Heart left ventricle (tissue), 16 donors: Measurements from ENCODE around the gene UBE2H. TPM values are rescaled to one million over a fixed set of nuclear protein-coding genes. Genes with fewer than 3 reads are reported as not detected.
"Not testable (repeated sequence)": the region's sequence is repeated elsewhere in the genome, so short reads cannot be mapped to it uniquely, and the experiment has no call there.

Source experiments
- ATAC-seq, 4 donors: fragments of 200-7000 bp; cut with Tn5 transposase; one replicate each; pipeline ENCODE4 v1.9.1; 2020 to 2022; ENCODE audit warnings: moderate library complexity in 4 of 4, mild to moderate bottlenecking in 3 of 4, moderate number of reproducible peaks in 1 of 4
- DNase-seq, 5 donors: peaks; one replicate each; pipeline ENCODE4 v3.0.0-alpha.2; 2020
- H3K27ac ChIP-seq, 12 donors: fragments of 200-600 bp; sonication (generic) in 4 of 12; one replicate each; pipeline versions ENCODE4 v1.5.0 to v1.8.0; 2016 to 2022; ENCODE audit warnings: mild to moderate bottlenecking in 2 of 12
- H3K27me3 ChIP-seq, 9 donors: fragments of 200-600 bp; sonication (generic) in 2 of 9; one replicate each; pipeline versions ENCODE4 v1.5.1 to v1.8.0; 2016 to 2022; ENCODE audit warnings: mild to moderate bottlenecking in 3 of 9
- H3K36me3 ChIP-seq, 9 donors: fragments of 200-600 bp; sonication (generic) in 2 of 9; one replicate each; pipeline versions ENCODE4 v1.5.0 to v1.8.0; 2018 to 2022; ENCODE audit warnings: mild to moderate bottlenecking in 2 of 9
- H3K4me1 ChIP-seq, 12 donors: fragments of 200-600 bp; sonication (generic) in 4 of 12; one replicate each; pipeline versions ENCODE4 v1.5.0 to v1.8.0; 2016 to 2022; ENCODE audit warnings: mild to moderate bottlenecking in 3 of 12
- H3K4me3 ChIP-seq, 12 donors: fragments of 200-600 bp; sonication (generic) in 4 of 12; one replicate each; pipeline versions ENCODE4 v1.5.0 to v1.8.0; 2017 to 2022; ENCODE audit warnings: mild to moderate bottlenecking in 9 of 12, moderate library complexity in 4 of 12
- H3K9me3 ChIP-seq, 12 donors: fragments of 200-600 bp; sonication (generic) in 4 of 12; one replicate each; pipeline versions ENCODE4 v1.5.0 to v1.8.0; 2016 to 2022; ENCODE audit warnings: mild to moderate bottlenecking in 1 of 12
- POLR2A ChIP-seq, 2 donors: fragments of 450-650 bp; IDR thresholded peaks; one replicate each; pipeline ENCODE4 v1.6.1; 2017; ENCODE audit warnings: antibody characterized with exemption in 2 of 2, mild to moderate bottlenecking in 2 of 2, moderate library complexity in 2 of 2
- WGBS, 4 donors: extraction: QIAGEN DNeasy Blood & Tissue Kit in 2 of 4; methylation state at CpG; one replicate each; pipeline versions ENCODE4 v1.1.5 to v1.1.7; 2013 to 2018; 5-methylcytosine and 5-hydroxymethylcytosine counted together
- intact Hi-C, 10 donors: fragments of 100-400 bp; cut with DNase I; formaldehyde crosslinking; loops; one replicate each; pipeline versions ENCODE4 v1.11.1 to v1.14.2; 2022
- polyA plus RNA-seq, 2 donors: library from polyadenylated mRNA; stranded (reverse); fragments of 200-250 nt; gene quantifications; one replicate each; pipeline ENCODE4 v1.2.3, GENCODE V29; 2013
- total RNA-seq, 9 donors: library from RNA; depleted of rRNA in 2 of 9; stranded (reverse); fragments of >200 nt in 2 of 9; fragmentation: NEBNext Ultra II Directional in 3 of 9; extraction: Animal tissue kit (Norgen Biotek cat#: 25700) in 3 of 9; gene quantifications; one replicate each; pipeline versions ENCODE4 v1.1.0 to v1.2.4, GENCODE V29; 2016 to 2023
- TF ChIP-seq, protein P1 (sequence below), 12 donors: fragments of 200-600 bp; sonication (generic) in 4 of 12; IDR thresholded peaks; one replicate each; pipeline versions ENCODE4 v1.5.0 to v1.8.0; 2018 to 2022; ENCODE audit warnings: antibody characterized with exemption in 12 of 12, mild to moderate bottlenecking in 5 of 12
- donor health status: ischemic (EF 13 %, LVEDD 7.1; RV severe dilation, severe dysfunction).
- donor health status: healthy with polysubstance abuse.
- donor health status: DM: no; HTN: yes; CAD: no.
- donor health status: DM: no; HTN: no; CAD: no.
- donor health status: ischemic (EF 25% LVEDD 6.9; RV normal size, moderate dysfunction).
- donor health status: ischemic (EF 25% LVEDD 5.7; RV mildly dilated, moderate dysfunction).
- donor health status: healthy.
- donor health status: DM: yes; HTN: yes; CAD: no.
- donor health status: ischemic (EF 35%, LVEDD 5.7; RV mildly dilated, moderate dysfunction).
- donor health status: nonischemic (EF 11% LVEDD 7.7; RV severe dilation, severe dysfunction).
- donor health status: DM: yes; HTN: yes; CAD: no.
- donor health status: PGD.
- donor health status: ischemic (EF 29% LVEDD 5.4; RV normal size, mild dysfunction).
- donor health status: nonischemic (EF 23%, LVEDD 6.1; RV moderate dilation, normal function).

Gene UBE2H
- total and polyA plus RNA-seq, 11 donors, result 46.5 to 219 (median 112) TPM

DNA sequence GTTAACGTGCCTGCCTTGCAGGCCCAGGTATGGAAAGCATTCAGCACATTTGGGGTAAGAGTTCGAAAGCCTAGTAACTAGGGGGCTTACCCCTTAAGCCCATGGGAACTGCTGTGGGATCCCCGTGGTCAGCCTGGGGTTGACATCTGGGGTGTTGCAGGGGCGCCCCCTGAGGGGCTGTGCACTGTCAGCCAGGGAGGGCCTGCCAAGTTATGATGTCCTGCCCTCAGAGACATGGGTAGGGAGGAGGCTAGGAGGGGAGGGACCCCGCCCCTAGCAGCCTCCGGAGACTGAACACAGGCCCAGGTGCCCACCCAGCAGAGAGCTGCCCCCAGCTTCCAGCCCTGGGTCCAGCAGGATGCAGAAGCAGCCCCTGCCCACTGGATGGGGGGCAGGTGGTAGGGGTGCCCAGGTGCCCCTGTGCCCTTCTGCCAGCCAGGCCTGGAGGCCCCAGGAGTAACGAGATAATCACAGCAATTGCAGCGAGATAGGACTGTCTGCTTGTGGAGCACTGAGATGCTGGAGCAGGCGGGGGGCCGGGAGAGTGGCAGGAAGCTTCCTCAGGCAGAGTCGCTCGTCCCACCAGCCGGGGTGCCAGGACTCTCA lies 153.3 kb downstream of the UBE2H start:
- Histone ChIP-seq H3K36me3 (no peaks in the 10 kb centered on the region), H3K27ac (no peak overlapping the region), H3K4me1 (no peaks in the 10 kb centered on the region), H3K4me3 (no peak overlapping the region), H3K9me3 (no peaks in the 10 kb centered on the region), H3K27me3 (peaks cover 0 to 5% (median 0%) of the 10 kb centered on the region in 9 donors)
- DNase-seq (no peak), ATAC-seq (no peak)
- TF ChIP-seq, protein P1, sequence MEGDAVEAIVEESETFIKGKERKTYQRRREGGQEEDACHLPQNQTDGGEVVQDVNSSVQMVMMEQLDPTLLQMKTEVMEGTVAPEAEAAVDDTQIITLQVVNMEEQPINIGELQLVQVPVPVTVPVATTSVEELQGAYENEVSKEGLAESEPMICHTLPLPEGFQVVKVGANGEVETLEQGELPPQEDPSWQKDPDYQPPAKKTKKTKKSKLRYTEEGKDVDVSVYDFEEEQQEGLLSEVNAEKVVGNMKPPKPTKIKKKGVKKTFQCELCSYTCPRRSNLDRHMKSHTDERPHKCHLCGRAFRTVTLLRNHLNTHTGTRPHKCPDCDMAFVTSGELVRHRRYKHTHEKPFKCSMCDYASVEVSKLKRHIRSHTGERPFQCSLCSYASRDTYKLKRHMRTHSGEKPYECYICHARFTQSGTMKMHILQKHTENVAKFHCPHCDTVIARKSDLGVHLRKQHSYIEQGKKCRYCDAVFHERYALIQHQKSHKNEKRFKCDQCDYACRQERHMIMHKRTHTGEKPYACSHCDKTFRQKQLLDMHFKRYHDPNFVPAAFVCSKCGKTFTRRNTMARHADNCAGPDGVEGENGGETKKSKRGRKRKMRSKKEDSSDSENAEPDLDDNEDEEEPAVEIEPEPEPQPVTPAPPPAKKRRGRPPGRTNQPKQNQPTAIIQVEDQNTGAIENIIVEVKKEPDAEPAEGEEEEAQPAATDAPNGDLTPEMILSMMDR (IDR thresholded peaks at IDR 0.05), result no peak
- TF ChIP-seq POLR2A (IDR thresholded peaks at IDR 0.05), result no peak
- intact Hi-C loops, result no loop called here
- 75 to 88% (median 84%) methylated on average over 6 to 13 of the region's 13 CpGs for WGBS, 4 donors

DNA sequence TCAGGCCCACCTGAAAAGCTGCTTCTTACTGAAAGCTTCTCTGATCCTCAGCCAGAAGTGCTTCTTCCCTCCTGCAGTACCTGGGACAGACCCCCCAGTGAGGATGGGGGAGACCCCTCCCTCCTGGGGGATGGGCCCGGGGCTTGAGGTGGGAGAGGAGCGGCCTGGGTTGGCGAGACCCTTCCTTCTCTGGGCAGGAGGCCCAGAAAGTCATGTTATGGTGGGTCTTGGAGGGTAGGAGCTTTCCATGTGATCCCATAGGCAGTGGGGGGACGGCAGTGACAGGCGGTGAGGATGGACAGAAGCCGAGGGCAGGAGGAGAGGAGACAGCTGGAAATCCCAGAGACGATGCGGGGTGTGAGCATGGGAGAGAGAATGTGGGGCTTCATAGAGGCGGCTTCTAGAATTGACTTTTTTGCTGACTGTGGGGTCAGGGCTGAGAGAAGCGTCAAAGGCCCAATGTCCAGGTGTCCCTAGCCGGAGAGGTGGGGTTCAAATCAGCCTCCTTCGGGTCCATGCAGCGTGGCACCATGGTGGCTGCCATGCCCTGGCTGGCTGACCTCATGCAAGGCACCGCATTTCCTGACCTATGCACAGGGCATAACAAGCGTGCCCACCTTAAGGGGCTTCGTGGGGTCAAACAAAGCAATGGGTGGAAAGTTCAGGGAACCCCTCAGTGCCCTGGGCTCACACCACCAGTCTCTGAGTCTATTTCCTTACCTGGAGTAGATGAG lies 154.0 kb downstream of the UBE2H start:
- 90 to 94% (median 90%) methylated on average over 13 to 16 of the region's 16 CpGs for WGBS, 4 donors
- Histone ChIP-seq H3K27ac (no peak overlapping the region), H3K36me3 (no peaks in the 10 kb centered on the region), H3K9me3 (no peaks in the 10 kb centered on the region), H3K4me1 (no peaks in the 10 kb centered on the region), H3K27me3 (peaks cover 0 to 5% (median 0%) of the 10 kb centered on the region in 9 donors), H3K4me3 (no peak overlapping the region)
- intact Hi-C loops, result no loop called here
- TF ChIP-seq, protein P1 (IDR thresholded peaks at IDR 0.05), result no peak
- no peak for TF ChIP-seq POLR2A (IDR thresholded peaks at IDR 0.05)
- DNase-seq, result no peak
- no peak for ATAC-seq

DNA sequence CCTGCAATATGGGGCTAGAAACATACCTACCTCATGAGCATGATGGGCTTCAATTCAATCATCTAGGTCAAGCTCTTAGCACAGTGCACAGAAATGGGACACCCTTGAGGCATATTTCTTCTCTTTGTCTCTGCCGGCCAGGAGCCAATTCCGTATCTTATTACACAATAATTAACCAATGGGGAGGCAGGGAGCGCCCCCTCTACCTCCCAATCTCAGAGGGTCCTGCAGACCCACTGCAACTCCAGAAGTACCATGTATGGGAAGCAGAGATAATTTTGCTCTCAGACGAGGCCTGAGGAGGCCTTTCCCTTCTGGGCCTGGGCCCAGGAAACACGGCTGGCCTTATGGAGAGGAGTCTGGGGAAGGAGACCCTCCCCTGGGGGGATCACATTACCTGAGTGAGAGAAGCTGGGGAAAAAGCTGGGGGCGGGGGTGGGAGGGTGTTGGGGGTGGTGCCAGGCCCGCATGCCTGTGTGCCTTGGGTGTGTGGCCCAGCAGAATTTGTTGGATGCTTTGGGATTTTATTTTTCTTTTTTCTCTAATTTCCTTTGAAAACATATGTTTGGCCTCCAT lies 155.5 kb downstream of the UBE2H start:
- no peaks in the 10 kb centered on the region for H3K9me3 ChIP-seq
- ATAC-seq, result no peak
- no peaks in the 10 kb centered on the region for H3K4me1 ChIP-seq
- H3K27me3 ChIP-seq, result peaks cover 0 to 5% (median 0%) of the 10 kb centered on the region in 9 donors
- H3K4me3 ChIP-seq, result no peak overlapping the region
- 69 to 78% (median 72%) methylated on average over 7 of the region's 7 CpGs for WGBS, 4 donors
- intact Hi-C loops, result no loop called here
- DNase-seq, result no peak
- TF ChIP-seq, protein P1 (IDR thresholded peaks at IDR 0.05), result no peak
- TF ChIP-seq POLR2A (IDR thresholded peaks at IDR 0.05), result no peak
- no peak overlapping the region for H3K27ac ChIP-seq
- no peaks in the 10 kb centered on the region for H3K36me3 ChIP-seq

DNA sequence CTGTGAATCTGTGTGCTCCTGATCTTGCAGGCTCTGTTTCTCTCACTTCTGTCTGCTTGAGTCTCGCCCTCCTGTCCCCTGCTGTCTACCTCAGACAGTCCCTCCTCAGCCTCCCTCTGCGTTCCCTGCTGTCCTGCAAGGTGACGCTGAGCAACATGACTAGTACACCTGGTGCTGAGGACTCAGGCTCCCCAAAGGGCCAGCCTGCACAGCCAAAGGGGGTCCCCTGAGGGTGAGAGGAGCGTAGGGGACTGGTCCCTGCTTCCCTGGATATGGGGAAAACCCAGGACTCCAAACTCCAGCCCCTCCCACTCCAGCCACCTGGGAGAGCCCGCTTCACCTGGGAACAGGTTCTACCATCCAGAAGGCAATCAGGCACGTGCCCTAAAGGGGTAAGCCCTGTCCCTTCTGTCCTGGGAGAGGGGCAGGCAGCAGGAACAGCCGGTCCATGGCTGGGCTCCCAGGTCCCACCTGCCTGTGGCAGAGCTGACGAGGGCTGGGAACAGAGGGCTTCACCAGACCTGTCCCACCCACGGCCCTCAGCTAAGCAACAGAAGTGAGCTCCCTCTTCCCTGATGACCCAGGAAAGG lies 156.5 kb downstream of the UBE2H start:
- H3K36me3 ChIP-seq, result no peaks in the 10 kb centered on the region
- intact Hi-C loops, result no loop called here
- DNase-seq, result no peak

DNA sequence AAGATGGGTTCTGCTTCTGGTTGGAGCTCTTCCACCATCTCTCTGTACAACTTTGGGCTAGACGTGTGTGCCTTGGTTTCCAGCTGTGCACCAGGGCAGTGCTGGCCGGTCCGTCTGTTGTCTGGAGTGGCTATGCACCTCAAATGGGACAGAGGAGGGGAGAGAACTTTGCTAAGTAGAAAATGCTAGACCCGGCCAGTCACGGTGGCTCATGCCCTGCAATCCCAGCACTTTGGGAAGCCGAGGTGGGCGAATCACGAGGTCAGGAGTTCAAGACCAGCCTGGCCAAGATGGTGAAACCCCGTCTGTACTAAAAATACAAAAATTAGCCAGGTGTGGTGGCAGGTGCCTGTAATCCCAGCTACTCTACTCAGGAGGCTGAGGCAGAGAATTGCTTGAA lies 158.3 kb downstream of the UBE2H start:
- H3K4me3 ChIP-seq, DNase-seq, H3K9me3 ChIP-seq, intact Hi-C loops, H3K27ac ChIP-seq, ATAC-seq, H3K4me1 ChIP-seq, H3K36me3 ChIP-seq: not testable (repeated sequence)
- 90 to 94% (median 92%) methylated on average over 9 of the region's 9 CpGs for WGBS, 4 donors
- H3K27me3 ChIP-seq, result peaks cover 0 to 13% (median 0%) of the 10 kb centered on the region in 9 donors

More for the DNA sequence above, 156.5 kb downstream of the UBE2H start:
- ATAC-seq, result no peak
- Histone ChIP-seq H3K27me3 (peaks cover 0 to 5% (median 0%) of the 10 kb centered on the region in 9 donors), H3K27ac (no peak overlapping the region), H3K9me3 (no peaks in the 10 kb centered on the region), H3K4me1 (no peaks in the 10 kb centered on the region), H3K4me3 (no peak overlapping the region)
- 90 to 97% (median 93%) methylated on average over 7 to 9 of the region's 9 CpGs for WGBS, 4 donors
- no peak for TF ChIP-seq POLR2A (IDR thresholded peaks at IDR 0.05)
- TF ChIP-seq, protein P1 (IDR thresholded peaks at IDR 0.05), result no peak
